Right lobe of liver (tissue), 6 donors: ENCODE data around the gene ZNF845. TPM values are rescaled to one million over a fixed set of nuclear protein-coding genes. Genes with fewer than 3 reads are reported as not detected.
"Not testable (repeated sequence)": the region's sequence is repeated elsewhere in the genome, so short reads cannot be mapped to it uniquely, and the experiment has no call there.

Source experiments
- ATAC-seq, 4 donors: fragments of 200-7000 bp; cut with Tn5 transposase; one replicate each; pipeline ENCODE4 v1.9.1; 2020; ENCODE audit warnings: mild to moderate bottlenecking in 4 of 4, moderate library complexity in 4 of 4
- DNase-seq, 3 donors: peaks; one replicate each; pipeline ENCODE4 v3.0.0-alpha.2; 2020
- H3K27ac ChIP-seq, 3 donors: fragments of 200-600 bp; one replicate each; pipeline ENCODE4 v1.8.0; 2022
- H3K27me3 ChIP-seq, 2 donors: fragments of 200-600 bp; one replicate each; pipeline ENCODE4 v1.8.0; 2022
- H3K36me3 ChIP-seq, 4 donors: fragments of 200-600 bp; sonication (generic) in 1 of 4; one replicate each; pipeline versions ENCODE4 v1.5.1 to v1.8.0; 2017 to 2022; ENCODE audit warnings: control low read depth in 1 of 4
- H3K4me1 ChIP-seq, 4 donors: fragments of 200-600 bp; sonication (generic) in 1 of 4; one replicate each; pipeline versions ENCODE4 v1.5.1 to v1.8.0; 2017 to 2022; ENCODE audit warnings: control low read depth in 1 of 4
- H3K4me3 ChIP-seq, 3 donors: fragments of 200-600 bp; one replicate each; pipeline ENCODE4 v1.8.0; 2022
- H3K9me3 ChIP-seq, 4 donors: fragments of 200-600 bp; sonication (generic) in 1 of 4; one replicate each; pipeline versions ENCODE4 v1.5.1 to v1.8.0; 2017 to 2022; ENCODE audit warnings: control low read depth in 1 of 4
- CTCF ChIP-seq, 4 donors: fragments of 200-600 bp in 3 of 4; fragments of 450-650 bp in 1 of 4; IDR thresholded peaks; one replicate each; pipeline versions ENCODE4 v1.5.1 to v1.8.0; 2016 to 2022; ENCODE audit warnings: antibody characterized with exemption in 4 of 4, mild to moderate bottlenecking in 2 of 4
- POLR2A ChIP-seq: fragments of 450-650 bp; IDR thresholded peaks from one replicate; pipeline ENCODE4 v1.6.1; 2017; ENCODE audit warnings: antibody characterized with exemption, mild to moderate bottlenecking
- WGBS: methylation state at CpG from one replicate; pipeline ENCODE4 v1.1.6; 2018; ENCODE audit warnings: low coverage, low lambda C conversion rate; ENCODE audit not compliant: insufficient coverage; ENCODE audit errors: missing lambda C conversion rate; 5-methylcytosine and 5-hydroxymethylcytosine counted together
- intact Hi-C, 2 donors: fragments of 100-400 bp; cut with DNase I; formaldehyde crosslinking; loops; one replicate each; pipeline versions ENCODE4 v1.11.2 to v1.14.1; 2022
- total RNA-seq, 6 experiments: library from RNA; depleted of rRNA in 2 of 6; stranded (reverse); fragments of >200 nt in 2 of 6; fragmentation: NEBNext Ultra II Directional in 3 of 6; extraction: Animal tissue kit (Norgen Biotek cat#: 25700) in 3 of 6; gene quantifications; one replicate each; pipeline versions ENCODE4 v1.1.0 to v1.2.4, GENCODE V29; 2016 to 2023
- donor health status: DM: no; HTN: yes; CAD: no.
- donor health status: DM: no; HTN: no; CAD: no.
- donor health status: DM: no; HTN: no; CAD: no.
- donor health status: DM: no; HTN: yes; CAD: no.
- donor health status: DM: no; HTN: yes; CAD: no.

The ZNF845 gene
- total RNA-seq, 6 experiments from 2014 or later, result 0.86 to 3.0 (median 1.4) TPM

GRCh38 chr19:53332484-53332883, 1.1 kb upstream of the ZNF845 start:
- DNase-seq (no peak), ATAC-seq (no peak)
- intact Hi-C loops, result no loop called here
- Histone ChIP-seq H3K9me3 (no peaks in the 10 kb centered on the region), H3K36me3 (no peaks in the 10 kb centered on the region), H3K27ac (no peak overlapping the region), H3K27me3 (no peaks in the 10 kb centered on the region), H3K4me1 (peaks cover 0 to 4% (median 0%) of the 10 kb centered on the region in 4 donors), H3K4me3 (no peak overlapping the region)
- no peak for TF ChIP-seq CTCF (IDR thresholded peaks at IDR 0.05)
- TF ChIP-seq POLR2A, result no peak
- 75% methylated on average over 9 of the region's 14 CpGs for WGBS

GRCh38 chr19:53333066-53333462, 485 bp upstream of the ZNF845 start:
- intact Hi-C loops, result no loop called here

GRCh38 chr19:53344403-53344802, 10.9 kb downstream of the ZNF845 start:
- intact Hi-C loops, H3K27me3 ChIP-seq, H3K27ac ChIP-seq, DNase-seq, H3K4me1 ChIP-seq, ATAC-seq, H3K4me3 ChIP-seq: not testable (repeated sequence)
- Histone ChIP-seq H3K36me3 (peaks cover 0 to 34% (median 17%) of the 10 kb centered on the region in 4 donors), H3K9me3 (peaks cover 0 to 11% (median 1%) of the 10 kb centered on the region in 4 donors)
- 100% methylated on average over 3 of the region's 4 CpGs for WGBS

More at GRCh38 chr19:53333066-53333462, 485 bp upstream of the ZNF845 start:
- Histone ChIP-seq H3K9me3 (no peaks in the 10 kb centered on the region), H3K27ac (peak overlapping the region in 2 of 3 donors; percentile 29 to 50), H3K27me3 (no peaks in the 10 kb centered on the region), H3K4me3 (peak overlapping the region; percentile 58 to 79 (median 65)), H3K4me1 (peaks cover 0 to 4% (median 0%) of the 10 kb centered on the region in 4 donors), H3K36me3 (no peaks in the 10 kb centered on the region)
- TF ChIP-seq CTCF (IDR thresholded peaks at IDR 0.05), result no peak
- 13% methylated on average over 13 of the region's 14 CpGs for WGBS
- peak in 3 of 4 donors; percentile 4 to 22 (median 18) for ATAC-seq
- DNase-seq, result peak in 2 of 3 donors; percentile 37 to 62

- intact Hi-C loops, result no loop called here
- no peak overlapping the region for H3K4me3 ChIP-seq
- peaks cover 0 to 18% (median 10%) of the 10 kb centered on the region in 4 donors for H3K36me3 ChIP-seq
- DNase-seq, result no peak
- TF ChIP-seq POLR2A (no peak), CTCF (IDR thresholded peaks at IDR 0.05) (no peak)
- ATAC-seq, result no peak
- 91% methylated on average over 1 of the region's 1 CpG for WGBS
- peaks cover 0 to 49% (median 17%) of the 10 kb centered on the region in 4 donors for H3K9me3 ChIP-seq
- H3K4me1 ChIP-seq, result no peaks in the 10 kb centered on the region
- H3K27me3 ChIP-seq, result no peaks in the 10 kb centered on the region
- H3K27ac ChIP-seq, result no peak overlapping the region
These were observed 22.2 kb downstream of the ZNF845 start for GRCh38 chr19:53355739-53356138.

GRCh38 chr19:53357821-53358581, 24.5 kb downstream of the ZNF845 start:
- no peak overlapping the region for H3K27ac ChIP-seq
- intact Hi-C loops, result no loop called here
- H3K36me3 ChIP-seq, result peaks cover 0 to under 1% (median 0%) of the 10 kb centered on the region in 4 donors
- H3K4me3 ChIP-seq, result no peak overlapping the region
- DNase-seq, result no peak
- TF ChIP-seq CTCF (IDR thresholded peaks at IDR 0.05), result no peak
- no peak for TF ChIP-seq POLR2A
- peaks cover 0 to 32% (median 10%) of the 10 kb centered on the region in 4 donors for H3K9me3 ChIP-seq
- no peak for ATAC-seq
- H3K4me1 ChIP-seq, result no peaks in the 10 kb centered on the region
- WGBS, result 62% methylated on average over 5 of the region's 35 CpGs
- no peaks in the 10 kb centered on the region for H3K27me3 ChIP-seq

- WGBS, result 88% methylated on average over 10 of the region's 10 CpGs
- H3K9me3 ChIP-seq, result peaks cover 0 to 13% (median 0%) of the 10 kb centered on the region in 4 donors
- H3K36me3 ChIP-seq, H3K27me3 ChIP-seq, H3K27ac ChIP-seq, intact Hi-C loops, H3K4me1 ChIP-seq, ATAC-seq, DNase-seq, H3K4me3 ChIP-seq: not testable (repeated sequence)
These were observed 26.5 kb downstream of the ZNF845 start for GRCh38 chr19:53360056-53360455.
